HEK293T (cell line): ENCODE measurements around the gene LARP4.

Experiments used
- L3MBTL2 ChIP-seq: fragments of 450-650 bp; conservative IDR thresholded peaks from 2 replicates; pipeline ENCODE4 v1.6.1; 2016; ENCODE audit warnings: mild to moderate bottlenecking
- TARDBP ChIP-seq: fragments of 450-650 bp; IDR thresholded peaks from 2 replicates; pipeline ENCODE4 v1.6.1; 2016

- no peak for TF ChIP-seq L3MBTL2
- TF ChIP-seq TARDBP, result no peak
Observed at GRCh38 chr12:50488801-50489200, 88.1 kb downstream of the LARP4 start.
